Measurements from ENCODE around the gene IFNA10.
"Not testable (repeated sequence)": the region's sequence is repeated elsewhere in the genome, so short reads cannot be mapped to it uniquely, and the experiment has no call there.

Gene IFNA10

DNA sequence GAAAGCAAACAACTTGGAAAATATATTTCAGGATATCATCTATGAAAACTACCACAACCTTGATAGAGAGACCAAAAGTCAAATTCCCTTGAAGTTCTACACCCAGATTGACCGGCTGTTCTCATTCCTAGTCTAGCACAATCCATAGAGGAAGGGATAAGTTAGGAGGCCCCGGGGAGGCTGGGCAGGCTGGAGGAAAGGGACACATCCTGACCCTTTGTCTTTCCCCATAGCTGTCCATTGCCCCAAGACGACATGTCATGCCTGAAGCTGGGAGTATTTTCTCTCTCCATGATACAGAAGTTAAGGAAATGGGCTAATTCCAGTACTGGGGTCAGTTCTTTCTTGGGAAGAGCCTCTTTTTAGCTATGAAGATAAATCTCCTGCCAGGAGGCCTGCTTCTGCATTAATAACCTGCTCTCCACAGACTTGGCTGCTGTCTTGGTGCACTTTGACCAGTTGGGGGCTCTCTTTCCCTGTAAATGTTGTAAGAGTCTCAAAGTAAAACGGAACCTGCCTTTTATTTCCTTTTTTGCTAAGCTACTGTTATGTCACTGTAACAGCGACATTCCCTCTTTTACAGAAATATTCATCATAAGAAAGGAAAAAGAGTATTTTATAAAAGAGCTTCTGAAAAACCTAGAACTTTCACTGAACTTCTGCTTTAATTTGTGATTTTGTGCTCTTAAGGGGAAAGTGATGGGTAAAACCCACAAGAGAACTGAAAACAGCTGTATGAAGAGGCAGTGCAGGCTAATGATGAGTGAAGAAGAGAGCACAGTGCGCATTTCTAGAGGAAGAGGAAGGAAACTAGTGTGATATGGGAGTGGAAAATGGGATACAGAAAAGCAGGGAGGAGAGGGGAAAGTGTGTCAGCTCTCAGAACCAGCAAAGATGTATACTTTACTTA, 11.8 kb downstream of the IFNA10 start:
- DNase-seq (ENCODE audit: low read depth in 3 of 3) = not testable (repeated sequence)

DNA sequence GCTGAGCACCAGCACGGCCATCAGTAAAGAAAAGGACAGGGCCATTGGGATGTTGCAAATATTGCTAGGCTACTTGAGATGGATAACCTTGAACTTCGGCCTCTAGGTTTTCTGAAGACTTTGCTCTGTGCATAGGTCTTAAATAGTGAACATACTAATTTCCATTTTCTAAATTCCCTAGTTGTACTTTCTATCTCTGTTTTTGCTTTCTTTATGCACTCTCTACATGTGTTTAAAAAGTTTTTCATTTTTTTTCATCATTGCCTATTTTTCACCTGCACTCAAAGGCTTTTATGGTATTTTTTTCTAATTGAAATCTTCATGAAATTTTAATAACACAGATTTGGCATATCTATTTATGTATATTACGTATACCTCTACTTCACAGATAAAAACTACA, 19.5 kb downstream of the IFNA10 start, which contains the start of gene IFNA4:
IFNA4 (minus strand) TSS at position 101 of the 400 bp plus-strand sequence; CDS start at position 45, 56 bp downstream.
- not testable (repeated sequence) for DNase-seq (ENCODE audit: low read depth in 3 of 3)

DNA sequence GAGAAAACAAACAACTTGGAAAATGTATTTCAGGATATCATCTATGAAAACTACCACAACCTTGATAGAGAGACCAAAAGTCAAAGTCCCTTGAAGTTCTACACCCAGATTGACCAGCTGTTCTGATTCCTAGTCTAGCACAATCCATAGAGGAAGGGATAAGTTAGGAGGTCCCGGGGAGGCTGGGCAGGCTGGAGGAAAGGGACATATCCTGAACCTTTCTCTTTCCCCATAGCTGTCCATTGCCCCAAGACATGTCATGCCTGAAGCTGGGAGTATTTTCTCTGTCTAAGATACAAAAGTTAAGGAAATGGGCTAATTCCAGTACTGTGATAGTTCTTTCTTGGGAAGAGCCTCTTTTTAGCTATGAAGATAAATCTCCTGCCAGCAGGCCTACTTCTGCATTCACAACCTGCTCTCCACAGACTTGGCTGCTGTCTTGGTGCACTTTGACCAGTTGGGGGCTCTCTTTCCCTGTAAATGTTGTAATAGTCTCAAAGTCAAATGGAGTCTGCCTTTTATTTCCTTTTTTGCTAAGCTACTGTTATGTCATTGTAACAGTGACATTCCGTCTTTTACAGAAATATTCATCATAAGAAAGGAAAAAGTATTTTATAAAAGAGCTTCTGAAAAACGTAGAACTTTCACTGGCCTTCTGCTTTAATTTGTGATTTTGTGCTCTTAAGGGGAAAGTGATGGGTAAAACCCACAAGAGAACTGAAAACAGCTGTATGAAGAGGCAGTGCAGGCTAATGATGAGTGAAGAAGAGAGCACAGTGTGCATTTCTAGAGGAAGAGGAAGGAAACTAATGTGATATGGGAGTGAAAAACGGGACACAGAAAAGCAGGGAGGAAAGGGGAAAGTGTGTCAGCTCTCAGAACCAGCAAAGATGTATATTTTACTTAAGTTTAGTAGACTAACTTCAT, 23.9 kb downstream of the IFNA10 start:
- not testable (repeated sequence) for DNase-seq (ENCODE audit: low read depth in 3 of 3)

- no peak for DNase-seq (ENCODE audit: low read depth in 3 of 3)
Measured at GRCh38 chr9:21174671-21175070, 32.3 kb downstream of the IFNA10 start.

DNA sequence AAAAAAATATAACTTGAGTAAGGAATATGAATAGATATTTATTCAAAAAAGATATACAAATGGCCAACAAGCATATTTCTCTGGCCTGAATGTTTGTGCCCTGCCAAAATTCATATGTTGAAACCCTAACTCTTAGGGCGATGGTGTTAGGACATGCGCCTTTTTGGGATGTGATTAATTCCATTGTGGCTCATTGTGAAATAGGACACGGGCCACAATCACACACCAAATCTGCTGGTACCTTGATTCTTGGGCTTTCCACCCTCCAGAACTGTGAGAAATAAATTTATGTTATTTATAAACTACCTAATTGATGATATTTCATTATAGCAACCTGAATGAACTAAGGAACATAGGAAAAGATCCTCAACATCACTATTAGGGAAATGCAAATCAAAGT, 34.8 kb downstream of the IFNA10 start:
- no peak for DNase-seq (ENCODE audit: low read depth in 3 of 3)

DNA sequence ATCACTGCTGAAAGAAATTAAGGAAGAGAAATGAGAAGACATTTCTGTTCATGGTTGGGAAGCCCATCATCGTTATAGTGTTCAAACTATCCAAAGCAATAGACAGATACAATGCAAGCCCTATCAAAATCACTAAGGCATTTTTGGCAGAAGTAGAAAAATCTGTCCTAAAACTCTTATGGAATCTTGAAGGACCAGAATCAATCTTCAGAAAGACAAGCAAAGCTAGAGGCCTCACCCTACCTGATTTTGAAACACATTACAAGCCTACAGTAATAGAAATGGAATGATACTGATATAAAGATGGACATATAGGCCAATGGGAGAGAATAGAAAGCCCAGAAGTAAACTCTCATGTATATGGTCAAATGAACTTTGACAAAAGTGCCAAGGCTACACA, 35.6 kb downstream of the IFNA10 start:
- no peak for DNase-seq (ENCODE audit: low read depth in 3 of 3)

GRCh38 chr9:21166560-21166959, 40.4 kb downstream of the IFNA10 start, which contains the start of gene IFNA21:
IFNA21 (minus strand) TSS chr9:21166660; CDS start chr9:21166612, 48 bp downstream.
- DNase-seq (ENCODE audit: low read depth in 3 of 3) = not testable (repeated sequence)

- DNase-seq (ENCODE audit: low read depth in 3 of 3) = no peak
Measured at GRCh38 chr9:21165516-21165915, 41.4 kb downstream of the IFNA10 start.

GRCh38 chr9:21160178-21160577, 46.8 kb downstream of the IFNA10 start:
- no peak for DNase-seq (ENCODE audit: low read depth in 3 of 3)
